ENCODE data around the gene PCNT.

PCNT gene

DNA sequence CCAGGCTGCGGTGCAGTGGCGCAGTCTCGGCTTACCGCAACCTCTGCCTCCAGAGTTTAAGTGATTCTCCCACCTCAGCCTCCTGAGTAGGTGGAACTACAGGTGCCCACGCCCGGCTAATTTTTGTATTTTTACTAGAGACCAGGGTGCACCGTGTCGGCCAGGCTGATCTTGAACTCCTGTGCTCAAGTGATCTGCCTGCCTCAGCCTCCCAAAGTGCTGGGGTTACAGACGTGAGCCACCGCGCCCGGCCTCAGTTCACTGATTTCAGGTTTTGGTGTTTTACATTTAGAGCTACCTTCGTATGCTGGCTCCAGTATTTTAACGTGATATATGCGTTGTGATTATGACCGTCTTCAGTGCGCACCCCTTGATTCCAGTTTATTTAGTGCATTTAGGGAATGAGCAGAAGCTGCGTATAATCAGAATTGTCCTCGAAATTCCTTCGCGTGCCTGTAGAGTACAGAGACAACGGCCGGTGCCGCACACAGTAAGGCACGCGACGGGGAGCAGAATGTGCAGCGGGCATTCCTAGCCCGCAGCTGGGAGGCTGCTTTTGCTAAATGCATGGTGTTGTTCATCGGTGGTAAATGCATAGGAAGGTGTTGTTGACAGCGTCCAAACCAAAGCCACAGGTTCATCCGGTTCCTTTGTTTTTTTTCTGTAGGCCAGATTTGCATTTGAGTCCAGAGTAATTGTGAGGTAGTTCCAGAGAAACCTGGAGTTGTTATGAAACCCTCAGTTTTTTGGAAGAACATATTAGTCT lies 85.9 kb downstream of the PCNT start:
- DNase-seq = no peak

DNA sequence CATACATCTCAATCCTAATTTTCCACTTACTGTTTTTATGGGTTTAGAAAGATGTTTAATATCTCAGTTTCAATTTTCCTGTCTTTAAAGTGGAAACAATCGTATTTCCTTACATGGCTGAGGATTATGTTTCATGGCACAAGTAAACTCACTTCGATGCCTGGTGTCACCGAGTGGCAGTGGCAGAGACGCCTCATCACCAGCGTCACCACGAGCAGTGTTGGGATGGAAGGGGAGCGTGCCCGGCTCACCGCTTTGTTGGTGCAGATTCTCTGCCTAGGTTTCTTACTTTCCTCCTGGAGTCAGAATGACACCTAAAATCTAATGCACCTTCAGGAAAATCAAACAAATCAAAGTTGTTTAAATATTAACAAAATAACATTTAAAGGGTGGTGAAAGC lies 86.6 kb downstream of the PCNT start:
- DNase-seq = no peak

DNA sequence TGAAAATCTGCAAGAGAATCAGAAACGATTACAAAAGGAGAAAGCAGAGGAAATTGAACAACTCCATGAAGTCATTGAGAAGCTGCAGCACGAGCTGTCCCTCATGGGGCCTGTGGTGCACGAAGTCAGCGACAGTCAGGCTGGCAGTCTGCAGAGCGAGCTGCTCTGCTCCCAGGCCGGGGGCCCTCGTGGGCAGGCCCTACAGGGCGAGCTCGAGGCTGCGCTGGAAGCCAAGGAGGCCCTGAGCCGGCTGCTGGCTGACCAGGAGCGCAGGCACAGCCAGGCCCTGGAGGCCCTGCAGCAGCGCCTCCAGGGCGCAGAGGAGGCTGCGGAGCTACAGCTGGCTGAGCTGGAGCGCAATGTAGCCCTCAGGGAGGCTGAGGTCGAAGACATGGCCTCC lies 87.3 kb downstream of the PCNT start:
- no peak for DNase-seq

DNA sequence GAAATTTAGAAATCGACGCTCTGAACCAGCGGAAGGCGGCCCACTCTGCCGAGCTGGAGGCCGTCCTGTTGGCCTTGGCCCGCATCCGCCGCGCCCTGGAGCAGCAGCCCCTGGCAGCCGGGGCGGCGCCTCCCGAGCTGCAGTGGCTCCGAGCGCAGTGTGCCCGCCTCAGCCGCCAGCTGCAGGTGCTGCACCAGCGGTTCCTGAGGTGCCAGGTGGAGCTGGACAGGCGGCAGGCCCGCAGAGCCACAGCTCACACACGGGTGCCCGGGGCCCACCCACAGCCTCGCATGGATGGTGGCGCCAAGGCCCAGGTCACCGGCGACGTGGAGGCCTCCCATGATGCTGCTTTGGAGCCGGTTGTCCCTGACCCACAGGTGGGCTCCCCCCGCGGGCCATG lies 87.7 kb downstream of the PCNT start:
- no peak for DNase-seq

DNA sequence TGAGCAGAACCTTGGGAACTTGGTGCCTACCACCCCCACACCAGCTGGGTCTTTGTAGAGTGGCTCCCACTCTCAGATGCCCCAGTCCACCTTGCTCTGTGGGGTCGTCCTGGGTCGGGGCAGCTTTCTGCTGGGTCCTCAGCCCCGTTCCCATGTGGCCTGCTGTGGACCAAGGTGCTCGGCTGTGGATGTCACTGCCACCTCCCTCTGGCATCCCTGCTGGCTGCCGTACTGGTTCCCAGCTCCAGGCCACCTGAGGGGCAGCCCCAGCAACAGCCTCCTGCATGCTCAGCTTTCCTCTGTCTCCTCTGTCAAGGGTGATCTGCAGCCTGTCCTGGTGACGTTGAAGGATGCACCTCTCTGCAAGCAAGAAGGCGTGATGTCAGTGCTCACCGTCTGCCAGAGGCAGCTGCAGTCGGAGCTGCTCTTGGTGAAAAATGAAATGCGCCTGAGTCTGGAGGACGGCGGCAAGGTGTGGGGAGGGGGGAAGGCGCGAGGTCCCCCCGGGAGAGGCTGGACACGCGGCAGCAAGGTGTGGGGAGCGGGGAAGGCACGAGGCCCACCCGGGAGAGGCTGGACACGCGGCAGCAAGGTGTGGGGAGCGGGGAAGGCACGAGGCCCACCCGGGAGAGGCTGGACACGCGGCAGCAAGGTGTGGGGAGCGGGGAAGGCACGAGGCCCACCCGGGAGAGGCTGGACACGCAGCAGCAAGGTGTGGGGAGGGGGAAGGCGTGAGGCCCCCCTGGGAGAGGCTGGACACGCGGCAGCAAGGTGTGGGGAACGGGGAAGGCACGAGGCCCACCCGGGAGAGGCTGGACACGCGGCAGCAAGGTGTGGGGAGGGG lies 88.8 kb downstream of the PCNT start:
- DNase-seq = no peak

DNA sequence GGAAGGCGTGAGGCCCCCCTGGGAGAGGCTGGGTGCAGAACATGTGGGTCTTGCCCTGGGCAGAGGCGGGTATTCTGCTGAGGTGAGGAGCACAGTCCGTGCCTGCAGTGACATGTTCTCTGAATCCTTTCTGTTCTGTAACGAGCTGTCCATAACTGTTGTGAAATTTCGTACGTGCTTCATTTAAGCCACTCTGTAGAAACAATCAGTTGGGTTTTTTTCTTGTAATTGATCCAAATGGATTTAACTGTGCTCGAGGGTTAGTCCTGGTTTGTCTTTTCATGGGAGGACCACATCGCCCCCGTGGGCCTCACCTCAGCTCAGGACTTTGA lies 89.4 kb downstream of the PCNT start:
- no peak for DNase-seq

DNA sequence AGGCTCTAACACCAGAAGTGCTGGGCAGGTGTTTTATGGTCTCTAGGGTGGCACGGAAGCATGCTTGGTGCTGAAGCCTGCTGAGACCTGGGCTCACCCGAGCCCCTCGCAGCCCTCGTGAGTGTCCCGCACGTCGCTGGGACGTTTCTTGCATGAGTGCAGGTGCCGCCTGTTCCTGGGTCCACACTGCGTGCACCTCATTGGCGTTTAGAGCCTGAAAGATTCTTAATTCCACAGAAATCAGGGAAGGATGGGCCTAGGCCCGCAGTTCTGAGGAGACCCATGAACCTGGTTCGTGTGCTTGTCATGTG lies 91.0 kb downstream of the PCNT start:
- DNase-seq = no peak

DNA sequence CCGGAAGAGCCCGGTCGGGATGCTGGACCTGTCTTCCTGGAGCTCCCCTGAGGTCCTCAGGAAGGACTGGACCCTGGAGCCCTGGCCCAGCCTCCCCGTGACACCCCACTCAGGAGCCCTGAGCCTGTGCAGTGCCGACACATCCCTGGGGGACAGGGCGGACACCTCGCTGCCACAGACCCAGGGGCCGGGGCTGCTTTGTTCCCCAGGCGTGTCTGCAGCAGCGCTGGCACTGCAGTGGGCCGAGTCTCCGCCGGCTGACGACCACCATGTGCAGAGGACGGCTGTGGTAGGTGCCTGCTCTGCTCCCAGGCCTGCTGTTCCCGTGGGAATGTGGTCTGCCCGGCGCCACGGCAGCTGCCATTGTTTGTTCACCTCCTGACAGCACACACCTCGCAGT lies 92.6 kb downstream of the PCNT start:
- no peak for DNase-seq

DNA sequence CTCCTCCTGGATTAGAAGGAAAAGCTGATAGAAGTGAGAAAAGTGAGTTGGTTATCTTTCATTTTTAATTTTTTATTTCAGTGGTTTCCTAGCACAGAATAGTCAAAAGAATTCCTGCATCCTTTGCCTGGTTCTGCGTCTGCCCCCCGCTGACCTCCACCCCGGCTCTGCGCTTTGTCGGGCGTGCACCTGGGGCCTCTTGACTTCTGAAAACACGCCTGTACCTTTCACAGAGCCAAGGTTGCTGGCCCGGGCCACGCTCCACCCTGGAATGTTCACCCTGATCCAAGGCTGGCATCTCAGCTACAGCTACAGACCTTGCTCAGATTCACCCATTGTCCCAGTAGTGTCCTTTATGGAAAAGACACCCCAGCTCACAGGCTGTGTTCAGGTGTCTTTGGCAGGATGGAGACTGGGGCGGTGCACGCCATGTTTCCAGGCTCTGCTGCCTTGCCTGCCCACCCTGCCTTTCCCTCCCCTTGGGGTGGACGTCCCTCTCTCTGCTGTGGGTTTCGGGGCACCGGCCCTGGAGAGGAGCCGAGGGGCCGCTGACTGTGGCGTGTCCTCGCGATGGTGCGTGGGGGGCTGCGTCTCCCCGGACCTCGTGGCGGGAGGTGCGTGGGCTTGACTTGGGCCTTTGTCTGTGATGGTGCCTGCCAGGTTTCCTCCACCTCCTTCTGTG lies 94.5 kb downstream of the PCNT start:
- DNase-seq = no peak

DNA sequence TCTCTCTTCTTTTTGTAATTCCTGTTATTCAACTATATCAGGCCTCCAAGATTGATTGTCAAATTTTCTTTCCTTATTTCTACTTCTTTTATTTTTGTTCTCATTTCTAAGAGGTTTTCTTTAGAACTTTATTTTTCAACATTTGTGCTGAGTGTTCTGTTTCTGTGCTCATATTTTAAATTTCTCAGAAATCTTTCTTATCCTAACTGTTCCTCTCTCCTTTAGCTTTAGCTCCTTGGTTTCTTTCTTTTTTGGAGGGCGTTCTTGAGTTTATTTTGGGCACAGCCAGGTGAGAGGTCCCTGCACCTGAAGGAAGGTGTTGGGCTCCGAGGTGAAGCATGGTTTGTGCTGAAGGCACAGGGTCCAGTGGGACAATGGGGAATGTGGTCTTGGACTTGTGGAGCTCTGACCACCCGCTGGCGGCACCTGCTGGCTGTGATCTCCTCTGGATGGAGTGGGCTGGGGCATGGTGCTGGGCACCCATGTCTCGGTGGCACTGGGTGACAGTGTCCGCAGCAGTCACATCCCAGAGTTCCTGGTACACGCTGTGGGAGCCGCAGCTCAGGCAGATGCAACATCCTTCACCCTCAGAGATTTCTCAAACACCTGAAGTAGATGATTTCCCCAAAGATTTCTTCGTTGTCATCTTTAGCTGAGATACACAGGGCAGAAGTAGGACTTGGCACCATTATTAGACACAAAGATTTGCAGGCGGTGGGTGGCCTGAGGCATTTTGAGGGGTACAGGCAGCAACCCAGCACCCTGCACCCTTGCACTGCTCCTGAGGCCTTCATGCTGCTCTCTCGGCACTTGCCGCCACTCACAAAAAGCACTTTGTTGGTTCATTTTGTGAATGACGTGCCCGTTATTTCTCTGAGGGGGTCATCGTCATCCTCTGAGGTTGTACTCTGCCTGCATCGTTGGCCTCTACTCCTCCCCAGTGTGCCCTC lies 96.6 kb downstream of the PCNT start:
- DNase-seq = no peak

DNA sequence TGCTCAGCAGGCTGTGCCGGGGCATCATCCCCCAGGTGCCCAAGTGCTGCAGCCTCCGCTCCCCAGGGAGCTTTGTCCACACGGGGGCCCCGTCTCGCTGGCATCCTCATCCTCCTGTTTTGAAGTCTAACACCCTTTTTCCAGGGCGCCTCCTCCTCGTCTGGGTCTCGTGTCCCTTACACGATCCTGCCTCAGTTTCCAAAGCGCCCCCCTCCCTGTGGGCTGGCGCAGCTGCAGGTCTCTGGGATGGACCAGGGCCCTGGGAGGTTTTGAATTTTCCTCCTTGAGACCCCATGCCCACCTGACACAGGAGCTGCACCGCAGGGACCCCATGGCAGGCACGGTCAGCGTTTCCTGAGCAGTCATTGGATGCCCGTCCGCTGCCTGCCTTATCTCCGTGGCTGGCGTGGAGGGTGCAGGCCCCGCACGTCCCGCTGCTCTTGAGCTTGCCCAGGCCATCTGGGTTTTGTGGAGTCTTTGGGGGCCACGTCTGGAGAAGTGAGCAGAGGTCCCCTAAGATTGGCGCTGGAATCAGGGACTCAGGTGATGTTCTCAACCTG lies 97.3 kb downstream of the PCNT start:
- DNase-seq = no peak

DNA sequence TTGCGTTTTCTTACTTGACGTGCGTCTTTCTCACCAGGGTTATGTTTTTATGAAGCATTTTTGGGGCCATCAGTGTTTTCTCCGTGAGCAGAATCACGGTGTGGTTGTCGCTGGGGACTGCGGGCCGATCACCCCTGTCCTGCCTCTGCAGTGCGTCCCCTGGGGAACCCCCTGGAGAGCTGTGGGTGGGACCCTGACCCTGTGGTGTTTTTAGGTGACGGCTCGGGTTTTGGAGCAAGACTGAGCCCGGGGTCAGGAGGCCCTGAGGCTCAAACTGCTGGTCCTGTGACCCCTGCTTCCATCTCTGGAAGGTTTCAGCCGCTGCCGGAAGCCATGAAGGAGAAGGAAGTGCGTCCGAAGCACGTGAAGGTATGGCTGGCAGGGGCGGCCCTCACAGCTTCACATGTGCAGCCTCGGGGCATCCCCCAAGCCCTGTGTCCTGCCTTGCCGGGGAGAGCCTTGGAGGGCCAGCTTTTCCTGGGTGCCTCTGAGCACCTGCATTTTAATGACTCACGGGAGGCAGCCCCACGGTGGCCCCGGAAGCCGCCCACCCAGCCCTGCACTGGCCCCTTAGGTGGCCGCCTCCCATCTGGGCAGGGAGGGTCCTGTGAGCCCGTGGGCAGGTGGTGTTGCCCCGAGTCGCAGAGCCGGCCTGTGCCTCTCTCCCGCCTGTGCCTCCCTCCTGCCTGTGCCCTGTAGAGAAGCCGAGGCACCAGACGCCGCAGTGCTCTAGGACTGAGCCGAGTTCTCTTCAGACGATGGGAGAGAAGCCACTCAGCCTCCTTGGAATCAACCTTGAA lies 98.0 kb downstream of the PCNT start:
- DNase-seq = no peak

DNA sequence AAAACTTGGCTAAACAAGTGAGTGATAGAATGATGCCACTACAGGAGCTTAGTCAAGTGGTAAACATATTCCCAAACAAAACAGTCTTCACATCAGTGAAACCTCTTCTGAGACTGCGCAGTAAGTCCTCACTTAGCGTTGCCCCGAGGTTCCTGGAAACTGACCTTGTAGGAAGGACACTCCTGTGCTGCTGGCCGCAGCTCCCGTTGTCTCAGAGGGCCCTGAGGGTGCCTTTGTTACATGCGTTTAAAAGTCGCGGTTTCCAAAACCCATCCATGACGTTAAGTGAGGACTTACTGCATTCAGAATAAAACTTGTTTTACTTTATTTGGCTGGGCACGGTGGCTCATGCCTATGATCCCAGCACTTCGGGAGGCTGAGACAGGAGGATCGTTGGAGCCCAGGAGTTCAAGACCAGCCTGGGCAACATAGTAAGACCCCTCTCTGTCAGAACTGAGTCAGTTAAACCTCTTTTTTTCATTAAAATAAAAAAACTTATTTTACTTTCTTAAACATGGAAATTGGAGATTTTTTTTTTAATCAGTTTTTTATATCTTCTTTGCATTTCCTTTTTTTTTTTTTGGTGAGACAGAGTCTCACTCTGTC lies 98.8 kb downstream of the PCNT start:
- DNase-seq = no peak

DNA sequence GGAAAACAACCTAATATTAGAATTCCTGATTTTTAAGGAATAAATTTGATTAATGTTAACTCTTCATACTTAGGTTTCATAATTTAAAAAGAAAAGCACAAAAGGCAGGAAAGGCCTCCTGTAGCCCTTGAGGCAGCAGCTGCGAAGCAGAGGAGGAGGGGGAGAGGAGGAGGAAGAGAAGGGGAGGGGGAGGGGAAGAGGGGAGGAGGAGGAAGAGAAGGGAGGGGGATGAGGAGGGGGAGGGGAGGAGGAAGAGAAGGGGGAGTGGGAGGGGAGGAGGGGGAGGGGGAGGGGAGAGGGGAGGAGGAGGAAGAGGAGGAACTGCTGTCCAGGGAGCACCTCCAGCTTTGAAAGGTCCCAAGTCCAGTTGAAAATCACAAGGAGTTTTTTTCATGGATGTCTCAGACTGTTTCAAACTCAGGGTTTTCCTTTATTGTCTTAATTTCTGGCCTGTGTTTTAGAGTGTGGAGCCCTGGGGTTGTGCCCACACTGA lies 99.6 kb downstream of the PCNT start:
- DNase-seq = peak; percentile 8

DNA sequence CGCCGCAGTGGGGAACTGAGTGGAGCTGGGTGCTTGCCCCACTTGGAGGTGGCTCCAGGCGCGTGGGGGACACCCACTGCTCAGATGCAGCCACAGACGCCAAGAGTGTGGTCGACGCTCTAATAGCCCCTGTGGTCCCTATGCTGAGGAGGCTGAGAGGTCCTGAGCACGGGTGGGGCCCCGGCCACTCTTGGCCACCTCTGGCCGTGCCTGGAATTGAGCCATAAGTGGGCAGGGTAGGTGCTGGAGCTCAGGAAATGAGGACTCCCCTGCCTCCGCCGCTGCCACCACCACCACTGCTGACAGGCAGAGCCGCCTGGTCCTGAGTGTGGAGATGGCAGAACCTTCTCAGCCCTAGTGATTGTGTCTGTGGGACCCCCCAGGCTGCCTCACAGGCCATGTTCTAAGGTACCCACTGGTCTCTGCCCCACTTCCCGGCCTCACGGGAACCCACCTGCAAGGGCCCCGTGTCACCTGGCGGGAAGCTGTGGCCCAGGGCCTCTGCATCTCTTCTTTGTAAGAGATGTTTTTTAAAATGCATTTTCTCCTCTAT lies 100.2 kb downstream of the PCNT start:
- peak; percentile 41 for DNase-seq

DNA sequence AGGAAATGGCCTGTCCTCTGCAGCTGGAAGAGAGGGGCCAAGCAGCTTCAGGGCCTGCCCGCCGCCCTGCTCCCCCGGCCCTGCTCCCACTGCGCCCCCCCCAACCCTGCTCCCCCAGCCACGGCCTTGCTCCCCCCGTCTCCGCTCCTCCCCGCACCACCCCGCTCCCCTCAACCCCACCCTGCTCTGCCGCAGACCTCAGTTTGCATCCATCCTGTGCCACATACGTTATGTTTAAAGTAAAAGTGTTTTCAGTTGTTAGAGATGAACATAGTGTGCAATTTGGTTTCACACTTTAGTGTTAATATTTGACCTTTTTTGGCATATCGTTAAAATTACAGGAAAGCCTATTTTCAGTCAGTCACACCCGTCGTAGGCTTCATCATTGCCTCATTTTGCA lies 100.7 kb downstream of the PCNT start:
- DNase-seq = peak; percentile 63

DNA sequence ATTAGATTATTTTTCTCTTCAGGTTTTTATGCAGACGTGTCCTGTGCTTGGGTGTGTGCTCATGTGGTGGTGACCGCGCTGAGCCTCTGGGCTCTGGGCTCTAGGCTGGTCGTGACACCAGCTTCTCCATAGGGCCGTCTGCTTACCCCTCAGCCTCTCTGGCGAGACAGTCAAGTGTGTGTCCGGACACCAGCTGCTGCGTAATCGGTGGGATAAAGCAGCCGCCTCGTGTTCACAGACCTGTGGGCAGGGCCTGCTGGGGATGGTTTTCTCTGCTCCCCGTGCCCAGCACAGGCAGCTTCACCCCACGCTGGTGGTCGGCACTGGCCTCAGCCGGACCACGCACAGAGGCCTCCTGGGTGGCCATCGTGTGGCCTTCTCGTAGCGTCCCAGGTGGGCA lies 101.1 kb downstream of the PCNT start:
- no peak for DNase-seq

DNA sequence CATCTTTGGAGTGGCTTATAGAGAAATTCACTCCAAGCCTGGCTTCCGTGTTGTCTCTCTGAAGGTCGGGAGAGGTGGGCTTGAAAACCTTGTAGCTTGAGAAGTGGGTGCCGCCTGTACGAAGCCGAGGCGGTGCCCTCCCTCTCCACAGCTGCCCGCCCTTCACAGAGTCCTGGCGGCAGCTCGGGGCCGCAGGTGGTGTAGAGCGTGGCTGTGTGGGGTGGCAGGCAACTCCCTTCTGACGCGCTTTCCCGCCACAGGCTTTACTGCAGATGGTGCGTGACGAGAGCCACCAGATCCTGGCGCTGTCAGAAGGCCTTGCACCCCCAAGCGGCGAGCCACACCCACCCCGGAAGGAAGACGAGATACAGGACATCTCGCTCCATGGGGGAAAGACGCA lies 101.6 kb downstream of the PCNT start:
- peak; percentile 74 for DNase-seq

DNA sequence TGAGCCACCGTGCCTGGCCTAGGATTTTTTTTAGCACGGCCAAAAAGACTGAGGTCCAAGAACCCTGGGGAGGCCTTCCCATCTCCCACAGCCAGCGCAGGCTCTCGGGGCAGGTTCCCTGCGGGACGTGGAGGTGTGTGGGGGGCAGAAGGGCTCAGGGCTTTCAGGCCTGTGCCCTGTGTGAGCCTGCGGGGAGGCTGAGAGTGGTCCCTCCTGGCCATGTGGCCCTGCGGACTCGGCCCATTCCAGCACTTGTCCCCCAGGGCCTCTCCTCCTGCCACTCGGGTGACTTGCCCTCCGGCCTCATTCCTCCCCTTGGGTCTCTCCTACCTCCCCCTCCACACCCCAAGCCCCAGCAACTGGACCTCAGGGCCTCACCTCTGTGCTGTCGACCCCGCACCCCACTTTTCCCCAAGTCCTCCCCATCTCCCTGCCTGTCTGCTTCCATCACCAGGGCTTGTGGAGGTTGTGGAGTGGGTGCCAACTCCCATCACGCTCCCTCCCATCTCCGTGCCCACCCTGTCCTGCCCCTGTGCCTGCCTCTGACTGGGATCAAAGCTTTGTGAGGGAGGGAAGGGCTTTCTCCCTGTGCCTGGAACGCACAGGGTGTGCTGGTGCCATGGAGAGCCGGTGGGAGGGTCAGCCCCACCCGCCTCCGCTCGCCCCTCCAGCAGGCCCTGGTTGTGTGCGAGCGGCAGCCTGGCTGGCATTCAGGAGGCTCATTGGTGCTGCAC lies 102.5 kb downstream of the PCNT start:
- DNase-seq = no peak

DNA sequence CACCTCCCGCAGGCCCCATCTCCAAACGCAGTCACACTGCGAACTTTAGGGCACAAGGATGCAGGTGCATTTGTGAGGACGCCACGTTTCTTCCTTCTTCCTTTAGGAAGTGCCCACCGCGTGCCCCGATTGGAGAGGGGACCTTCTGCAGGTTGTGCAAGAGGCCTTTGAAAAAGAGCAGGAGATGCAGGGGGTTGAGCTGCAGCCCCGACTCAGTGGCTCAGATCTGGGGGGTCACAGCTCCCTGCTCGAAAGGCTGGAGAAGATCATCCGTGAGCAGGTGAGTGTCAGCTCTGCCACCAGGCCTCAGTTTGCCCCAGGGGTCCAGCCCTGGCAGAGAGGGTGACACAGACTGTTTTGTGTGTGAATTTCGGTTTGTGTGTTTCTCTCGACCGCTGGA lies 103.6 kb downstream of the PCNT start:
- DNase-seq = no peak
